ENCODE data around the gene WWTR1. TPM values are rescaled to one million over a fixed set of nuclear protein-coding genes. Genes with fewer than 3 reads are reported as not detected.
A peak's percentile ranks its signal among the peaks of the same experiment; 100 is the strongest.

Gene WWTR1
- total and polyA plus RNA-seq, 2 of the 8 experiments (the other 6 are each of a cell fraction or from before 2014, with no cell fraction given), result 15.7 to 18.6 TPM

DNA sequence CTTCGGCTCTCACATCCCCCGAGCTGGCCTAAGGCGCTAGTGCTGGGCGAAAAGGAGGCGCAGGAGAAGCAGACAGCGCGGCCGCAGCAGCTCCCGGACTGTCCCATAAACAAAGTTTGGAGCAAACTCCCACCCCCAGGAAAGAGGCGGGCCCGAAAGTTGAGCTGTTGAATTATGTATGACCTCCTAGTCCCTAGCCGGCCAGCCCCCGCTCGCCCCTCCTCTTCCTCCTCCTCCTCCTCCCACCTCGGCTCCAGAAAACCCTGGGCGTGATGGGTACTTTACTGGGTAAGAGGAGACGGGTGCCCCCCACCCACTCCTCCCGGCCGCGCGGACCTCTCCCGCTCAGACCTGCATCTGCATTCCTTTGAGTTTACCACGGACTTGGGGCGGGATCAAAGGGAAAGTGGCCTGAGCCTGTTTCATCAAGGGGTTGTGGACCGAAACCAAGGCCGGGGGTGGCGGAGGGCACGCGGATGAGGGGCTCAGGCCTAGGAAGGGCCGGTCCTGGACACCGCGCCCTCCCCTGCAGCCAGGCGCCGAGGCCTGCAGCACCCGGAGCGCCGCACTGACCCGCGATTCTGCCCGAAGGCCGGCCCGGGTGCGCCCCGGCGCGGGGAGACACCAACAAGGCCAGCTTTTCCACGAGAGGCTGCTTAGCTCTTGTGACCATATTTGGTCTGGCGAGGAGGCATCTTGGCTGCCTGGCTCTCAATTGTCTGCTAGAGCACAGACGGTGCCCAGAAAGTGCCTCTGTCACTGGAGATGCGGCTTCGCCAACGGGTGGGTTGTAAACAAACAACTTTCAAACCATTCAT, at the start of gene WWTR1 (continued):
- TF ChIP-seq MAFK (IDR thresholded peaks at IDR 0.05; ENCODE audit: low read depth, low read length) (no peak), CEBPB (IDR thresholded peaks at IDR 0.05; ENCODE audit: low read depth, low read length) (no peak), FOSL1 (IDR thresholded peaks at IDR 0.05; ENCODE audit: insufficient read depth, low read depth, low read length) (no peak), RBBP5 (IDR thresholded peaks at IDR 0.05; ENCODE audit: borderline replicate concordance, low read depth, low read length) (peak; percentile 74), KDM4A (IDR thresholded peaks at IDR 0.05; ENCODE audit: low read depth, low read length, severe bottlenecking) (no peak)
